Activated CD8-positive, alpha-beta memory T cell treated with anti-CD3 and anti-CD28 coated beads, Interleukin-2, amount 50 U/mL, for 1 hour (primary cell): Measurements from ENCODE around the gene CNMD.
"Not testable (repeated sequence)": the region's sequence is repeated elsewhere in the genome, so short reads cannot be mapped to it uniquely, and the experiment has no call there.

ENCODE experiments used
- DNase-seq: peaks from one replicate; pipeline ENCODE4 v3.0.0-alpha.2; 2020; ENCODE audit errors: extremely low read depth

The CNMD gene

GRCh38 chr13:52744842-52745375 is 5.3 kb upstream of the CNMD start:
- DNase-seq, result no peak

GRCh38 chr13:52743988-52744387 is 4.4 kb upstream of the CNMD start:
- no peak for DNase-seq

- no peak for DNase-seq
Measured at GRCh38 chr13:52743569-52743968, 3.9 kb upstream of the CNMD start.

GRCh38 chr13:52738719-52739467 is 727 bp downstream of the CNMD start:
- no peak for DNase-seq

GRCh38 chr13:52737965-52738364 is 1.7 kb downstream of the CNMD start:
- no peak for DNase-seq

- DNase-seq, result no peak
Measured at GRCh38 chr13:52737451-52737850, 2.2 kb downstream of the CNMD start.

- no peak for DNase-seq
Measured at GRCh38 chr13:52736891-52737290, 2.7 kb downstream of the CNMD start.

- DNase-seq, result no peak
Measured at GRCh38 chr13:52734075-52734623, 5.5 kb downstream of the CNMD start.

- no peak for DNase-seq
Measured at GRCh38 chr13:52726258-52726657, 13.4 kb downstream of the CNMD start.

- DNase-seq, result no peak
Measured at GRCh38 chr13:52725302-52725701, 14.3 kb downstream of the CNMD start.

GRCh38 chr13:52723181-52723580 is 16.4 kb downstream of the CNMD start:
- DNase-seq, result no peak

GRCh38 chr13:52721356-52721755 is 18.3 kb downstream of the CNMD start:
- DNase-seq, result not testable (repeated sequence)

GRCh38 chr13:52720904-52721303 is 18.7 kb downstream of the CNMD start:
- DNase-seq, result not testable (repeated sequence)

- DNase-seq, result no peak
Measured at GRCh38 chr13:52713894-52714293, 25.7 kb downstream of the CNMD start.

- no peak for DNase-seq
Measured at GRCh38 chr13:52712385-52712784, 27.2 kb downstream of the CNMD start.

- DNase-seq, result no peak
Measured at GRCh38 chr13:52711286-52711685, 28.3 kb downstream of the CNMD start.

- not testable (repeated sequence) for DNase-seq
Measured at GRCh38 chr13:52708266-52708665, 31.4 kb downstream of the CNMD start.

GRCh38 chr13:52707375-52707774 is 32.2 kb downstream of the CNMD start:
- no peak for DNase-seq

GRCh38 chr13:52706081-52706480 is 33.5 kb downstream of the CNMD start:
- DNase-seq, result no peak

- DNase-seq, result no peak
Measured at GRCh38 chr13:52703482-52703881, 36.1 kb downstream of the CNMD start.

GRCh38 chr13:52701728-52702465 is 37.7 kb downstream of the CNMD start:
- DNase-seq, result no peak

GRCh38 chr13:52696566-52696965 is 43.1 kb downstream of the CNMD start:
- no peak for DNase-seq

GRCh38 chr13:52695856-52696255 is 43.8 kb downstream of the CNMD start:
- no peak for DNase-seq
